ENCODE results near the gene PSMB7.

PSMB7 gene

DNA sequence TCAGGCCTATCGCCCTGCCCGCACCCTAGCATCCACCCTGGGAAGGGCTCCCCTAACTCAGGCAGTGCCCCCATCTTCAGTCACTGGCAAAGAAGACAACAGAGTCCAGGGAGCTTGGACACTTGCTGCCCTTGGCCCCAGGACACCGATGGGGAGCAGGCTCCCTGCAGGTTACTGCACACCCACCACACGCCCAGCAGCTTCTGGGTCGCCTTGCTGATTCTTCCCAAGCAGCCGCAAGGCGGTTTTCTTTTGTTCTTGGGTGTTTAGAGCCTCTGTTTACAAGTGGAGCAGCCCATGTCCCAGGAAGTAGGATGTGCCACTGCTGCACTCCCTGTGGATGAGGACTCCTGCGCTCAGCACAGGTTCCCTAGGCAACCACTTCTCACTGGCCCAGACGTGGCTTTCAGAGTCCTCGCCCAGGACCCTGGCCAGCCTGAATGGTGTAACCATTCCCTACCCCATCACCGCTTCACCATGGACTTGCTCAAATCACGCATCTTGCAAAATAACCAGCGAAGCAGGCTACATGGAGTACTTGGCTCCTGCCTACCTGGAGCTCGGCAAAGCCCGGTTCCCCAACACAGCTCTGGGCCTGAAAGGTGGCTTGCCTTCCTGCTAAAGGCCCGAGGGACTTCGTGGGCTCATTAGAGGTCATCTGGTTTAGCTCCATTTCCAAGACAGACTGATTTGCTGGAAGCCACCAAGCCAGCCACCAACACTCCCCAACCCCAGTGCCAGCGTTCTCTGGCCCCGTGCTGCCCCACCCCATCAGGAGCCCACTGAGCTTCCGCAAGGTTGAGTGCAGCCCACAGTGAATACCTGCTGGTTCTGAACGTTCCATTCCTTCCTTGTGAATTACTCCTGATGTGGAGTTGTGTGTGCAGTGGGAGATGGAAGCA lies 60.0 kb downstream of the PSMB7 start:
- no peak overlapping the region for H3K9ac ChIP-seq (ENCODE audit: low read length)
- peaks cover 76% of the 10 kb centered on the region for H4K20me1 ChIP-seq (ENCODE audit: insufficient read depth, low read length)

GRCh38 chr9:124354346-124355038 lies 60.8 kb downstream of the PSMB7 start:
- H3K4me3 ChIP-seq (ENCODE audit: low read length) = no peak overlapping the region
- no peak overlapping the region for H3K27ac ChIP-seq (ENCODE audit: low read length)
- H4K20me1 ChIP-seq (ENCODE audit: insufficient read depth, low read length) = peaks cover 69% of the 10 kb centered on the region
- H3K4me1 ChIP-seq (ENCODE audit: low read length) = no peaks in the 10 kb centered on the region
- H3K9me3 ChIP-seq (ENCODE audit: insufficient read depth, low read length) = no peaks in the 10 kb centered on the region
- H3K4me2 ChIP-seq (ENCODE audit: low read length) = no peak overlapping the region
- H3K36me3 ChIP-seq (replicated peaks; ENCODE audit: low read depth, low read length) = peaks cover 91% of the 10 kb centered on the region
- H2AFZ ChIP-seq (ENCODE audit: low read depth, low read length) = no peak overlapping the region
- TF ChIP-seq EZH2phosphoT487 (IDR thresholded peaks at IDR 0.05; ENCODE audit: low read depth) = no peak
- TF ChIP-seq, protein P1, sequence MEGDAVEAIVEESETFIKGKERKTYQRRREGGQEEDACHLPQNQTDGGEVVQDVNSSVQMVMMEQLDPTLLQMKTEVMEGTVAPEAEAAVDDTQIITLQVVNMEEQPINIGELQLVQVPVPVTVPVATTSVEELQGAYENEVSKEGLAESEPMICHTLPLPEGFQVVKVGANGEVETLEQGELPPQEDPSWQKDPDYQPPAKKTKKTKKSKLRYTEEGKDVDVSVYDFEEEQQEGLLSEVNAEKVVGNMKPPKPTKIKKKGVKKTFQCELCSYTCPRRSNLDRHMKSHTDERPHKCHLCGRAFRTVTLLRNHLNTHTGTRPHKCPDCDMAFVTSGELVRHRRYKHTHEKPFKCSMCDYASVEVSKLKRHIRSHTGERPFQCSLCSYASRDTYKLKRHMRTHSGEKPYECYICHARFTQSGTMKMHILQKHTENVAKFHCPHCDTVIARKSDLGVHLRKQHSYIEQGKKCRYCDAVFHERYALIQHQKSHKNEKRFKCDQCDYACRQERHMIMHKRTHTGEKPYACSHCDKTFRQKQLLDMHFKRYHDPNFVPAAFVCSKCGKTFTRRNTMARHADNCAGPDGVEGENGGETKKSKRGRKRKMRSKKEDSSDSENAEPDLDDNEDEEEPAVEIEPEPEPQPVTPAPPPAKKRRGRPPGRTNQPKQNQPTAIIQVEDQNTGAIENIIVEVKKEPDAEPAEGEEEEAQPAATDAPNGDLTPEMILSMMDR (IDR thresholded peaks at IDR 0.05; ENCODE audit: low read depth, low read length) = no peak
- no peak overlapping the region for H3K9ac ChIP-seq (ENCODE audit: low read length)
- H3K27me3 ChIP-seq (ENCODE audit: low read depth, low read length) = no peaks in the 10 kb centered on the region
- H3K79me2 ChIP-seq (ENCODE audit: low read length) = peaks cover 56% of the 10 kb centered on the region

More for the DNA sequence above, 60.0 kb downstream of the PSMB7 start:
- Histone ChIP-seq H3K4me1 (ENCODE audit: low read length) (no peaks in the 10 kb centered on the region), H2AFZ (ENCODE audit: low read depth, low read length) (no peak overlapping the region), H3K79me2 (ENCODE audit: low read length) (peaks cover 64% of the 10 kb centered on the region), H3K27me3 (ENCODE audit: low read depth, low read length) (no peaks in the 10 kb centered on the region), H3K27ac (ENCODE audit: low read length) (no peak overlapping the region), H3K4me3 (ENCODE audit: low read length) (no peak overlapping the region), H3K4me2 (ENCODE audit: low read length) (no peak overlapping the region), H3K9me3 (ENCODE audit: insufficient read depth, low read length) (no peaks in the 10 kb centered on the region), H3K36me3 (replicated peaks; ENCODE audit: low read depth, low read length) (peaks cover 84% of the 10 kb centered on the region)
- no peak for TF ChIP-seq EZH2phosphoT487 (IDR thresholded peaks at IDR 0.05; ENCODE audit: low read depth)
- TF ChIP-seq, protein P1 (IDR thresholded peaks at IDR 0.05; ENCODE audit: low read depth, low read length) = no peak

GRCh38 chr9:124353811-124354274 lies 61.4 kb downstream of the PSMB7 start:
- Histone ChIP-seq H2AFZ (ENCODE audit: low read depth, low read length) (no peak overlapping the region), H3K79me2 (ENCODE audit: low read length) (peaks cover 50% of the 10 kb centered on the region), H3K27ac (ENCODE audit: low read length) (no peak overlapping the region), H3K36me3 (replicated peaks; ENCODE audit: low read depth, low read length) (peaks cover 93% of the 10 kb centered on the region), H4K20me1 (ENCODE audit: insufficient read depth, low read length) (peaks cover 63% of the 10 kb centered on the region), H3K4me3 (ENCODE audit: low read length) (no peak overlapping the region), H3K9ac (ENCODE audit: low read length) (no peak overlapping the region), H3K4me1 (ENCODE audit: low read length) (no peaks in the 10 kb centered on the region), H3K9me3 (ENCODE audit: insufficient read depth, low read length) (no peaks in the 10 kb centered on the region), H3K4me2 (ENCODE audit: low read length) (no peak overlapping the region), H3K27me3 (ENCODE audit: low read depth, low read length) (no peaks in the 10 kb centered on the region)
- no peak for TF ChIP-seq EZH2phosphoT487 (IDR thresholded peaks at IDR 0.05; ENCODE audit: low read depth)
- TF ChIP-seq, protein P1 (IDR thresholded peaks at IDR 0.05; ENCODE audit: low read depth, low read length) = no peak

- Histone ChIP-seq H3K9me3 (ENCODE audit: insufficient read depth, low read length) (no peaks in the 10 kb centered on the region), H3K79me2 (ENCODE audit: low read length) (peaks cover 44% of the 10 kb centered on the region), H3K27me3 (ENCODE audit: low read depth, low read length) (no peaks in the 10 kb centered on the region), H3K4me2 (ENCODE audit: low read length) (no peak overlapping the region), H2AFZ (ENCODE audit: low read depth, low read length) (no peak overlapping the region), H3K4me1 (ENCODE audit: low read length) (no peaks in the 10 kb centered on the region), H4K20me1 (ENCODE audit: insufficient read depth, low read length) (peaks cover 61% of the 10 kb centered on the region), H3K27ac (ENCODE audit: low read length) (no peak overlapping the region), H3K4me3 (ENCODE audit: low read length) (no peak overlapping the region), H3K9ac (ENCODE audit: low read length) (no peak overlapping the region), H3K36me3 (replicated peaks; ENCODE audit: low read depth, low read length) (peaks cover 93% of the 10 kb centered on the region)
- no peak for TF ChIP-seq EZH2phosphoT487 (IDR thresholded peaks at IDR 0.05; ENCODE audit: low read depth)
- TF ChIP-seq, protein P1 (IDR thresholded peaks at IDR 0.05; ENCODE audit: low read depth, low read length) = no peak
Measured at GRCh38 chr9:124353166-124353768, 62.0 kb downstream of the PSMB7 start.
